Heart left ventricle (tissue), 16 donors: ENCODE results near the gene MALRD1. TPM values are rescaled to one million over a fixed set of nuclear protein-coding genes. Genes with fewer than 3 reads are reported as not detected.

Experiments
- ATAC-seq, 4 donors: fragments of 200-7000 bp; cut with Tn5 transposase; one replicate each; pipeline ENCODE4 v1.9.1; 2020 to 2022; ENCODE audit warnings: moderate library complexity in 4 of 4, mild to moderate bottlenecking in 3 of 4, moderate number of reproducible peaks in 1 of 4
- DNase-seq, 5 donors: peaks; one replicate each; pipeline ENCODE4 v3.0.0-alpha.2; 2020
- H3K27ac ChIP-seq, 12 donors: fragments of 200-600 bp; sonication (generic) in 4 of 12; one replicate each; pipeline versions ENCODE4 v1.5.0 to v1.8.0; 2016 to 2022; ENCODE audit warnings: mild to moderate bottlenecking in 2 of 12
- H3K27me3 ChIP-seq, 9 donors: fragments of 200-600 bp; sonication (generic) in 2 of 9; one replicate each; pipeline versions ENCODE4 v1.5.1 to v1.8.0; 2016 to 2022; ENCODE audit warnings: mild to moderate bottlenecking in 3 of 9
- H3K36me3 ChIP-seq, 9 donors: fragments of 200-600 bp; sonication (generic) in 2 of 9; one replicate each; pipeline versions ENCODE4 v1.5.0 to v1.8.0; 2018 to 2022; ENCODE audit warnings: mild to moderate bottlenecking in 2 of 9
- H3K4me1 ChIP-seq, 12 donors: fragments of 200-600 bp; sonication (generic) in 4 of 12; one replicate each; pipeline versions ENCODE4 v1.5.0 to v1.8.0; 2016 to 2022; ENCODE audit warnings: mild to moderate bottlenecking in 3 of 12
- H3K4me3 ChIP-seq, 12 donors: fragments of 200-600 bp; sonication (generic) in 4 of 12; one replicate each; pipeline versions ENCODE4 v1.5.0 to v1.8.0; 2017 to 2022; ENCODE audit warnings: mild to moderate bottlenecking in 9 of 12, moderate library complexity in 4 of 12
- H3K9me3 ChIP-seq, 12 donors: fragments of 200-600 bp; sonication (generic) in 4 of 12; one replicate each; pipeline versions ENCODE4 v1.5.0 to v1.8.0; 2016 to 2022; ENCODE audit warnings: mild to moderate bottlenecking in 1 of 12
- CTCF ChIP-seq, 12 donors: fragments of 200-600 bp; sonication (generic) in 4 of 12; IDR thresholded peaks; one replicate each; pipeline versions ENCODE4 v1.5.0 to v1.8.0; 2018 to 2022; ENCODE audit warnings: antibody characterized with exemption in 12 of 12, mild to moderate bottlenecking in 5 of 12
- POLR2A ChIP-seq, 2 donors: fragments of 450-650 bp; IDR thresholded peaks; one replicate each; pipeline ENCODE4 v1.6.1; 2017; ENCODE audit warnings: antibody characterized with exemption in 2 of 2, mild to moderate bottlenecking in 2 of 2, moderate library complexity in 2 of 2
- WGBS, 4 donors: extraction: QIAGEN DNeasy Blood & Tissue Kit in 2 of 4; methylation state at CpG; one replicate each; pipeline versions ENCODE4 v1.1.5 to v1.1.7; 2013 to 2018; 5-methylcytosine and 5-hydroxymethylcytosine counted together
- intact Hi-C, 10 donors: fragments of 100-400 bp; cut with DNase I; formaldehyde crosslinking; loops; one replicate each; pipeline versions ENCODE4 v1.11.1 to v1.14.2; 2022
- long read RNA-seq, 3 donors: library from polyadenylated mRNA; unstranded; transcript quantifications; one replicate each; pipeline ENCODE4 v2.0.0, GENCODE V29; 2020 to 2021
- polyA plus RNA-seq, 2 donors: library from polyadenylated mRNA; stranded (reverse); fragments of 200-250 nt; gene quantifications; one replicate each; pipeline ENCODE4 v1.2.3, GENCODE V29; 2013
- total RNA-seq, 9 donors: library from RNA; depleted of rRNA in 2 of 9; stranded (reverse); fragments of >200 nt in 2 of 9; fragmentation: NEBNext Ultra II Directional in 3 of 9; extraction: Animal tissue kit (Norgen Biotek cat#: 25700) in 3 of 9; gene quantifications; one replicate each; pipeline versions ENCODE4 v1.1.0 to v1.2.4, GENCODE V29; 2016 to 2023
- donor health status: ischemic (EF 13 %, LVEDD 7.1; RV severe dilation, severe dysfunction).
- donor health status: healthy with polysubstance abuse.
- donor health status: DM: no; HTN: yes; CAD: no.
- donor health status: DM: no; HTN: no; CAD: no.
- donor health status: ischemic (EF 25% LVEDD 6.9; RV normal size, moderate dysfunction).
- donor health status: ischemic (EF 25% LVEDD 5.7; RV mildly dilated, moderate dysfunction).
- donor health status: healthy.
- donor health status: DM: yes; HTN: yes; CAD: no.
- donor health status: ischemic (EF 35%, LVEDD 5.7; RV mildly dilated, moderate dysfunction).
- donor health status: nonischemic (EF 11% LVEDD 7.7; RV severe dilation, severe dysfunction).
- donor health status: DM: yes; HTN: yes; CAD: no.
- donor health status: PGD.
- donor health status: ischemic (EF 29% LVEDD 5.4; RV normal size, mild dysfunction).
- donor health status: nonischemic (EF 23%, LVEDD 6.1; RV moderate dilation, normal function).

Gene MALRD1
- total RNA-seq (1 to 10 TPM in 1 of 9 donors, under 1 TPM in 7, not detected in 1; 0.12 to 1.1 (median 0.40) TPM), polyA plus RNA-seq (under 1 TPM; 0.19 TPM)
- long read RNA-seq, donor 1, partial matches to known transcripts: 0 of 1 reads
- long read RNA-seq, donor 1, other reads (novel, unspliced or antisense): 1 of 1 reads
- long read RNA-seq, donor 2: 0 reads
- long read RNA-seq, donor 3: 0 reads

- intact Hi-C loops: no loop called here
- H3K36me3 ChIP-seq: no peaks in the 10 kb centered on the region
- no peak within 1 kb of the TSS for H3K4me3 ChIP-seq
- ATAC-seq: no peak
- TF ChIP-seq POLR2A (IDR thresholded peaks at IDR 0.05): no peak
- TF ChIP-seq CTCF (IDR thresholded peaks at IDR 0.05): no peak
- no peak for DNase-seq
- H3K27ac ChIP-seq: no peak within 1 kb of the TSS
- H3K27me3 ChIP-seq: no peaks in the 10 kb centered on the region
- 85 to 96% (median 93%) methylated on average over 1 of the region's 1 CpG for WGBS, 4 donors
- peaks cover 0 to 2% (median 0%) of the 10 kb centered on the region in 12 donors for H3K9me3 ChIP-seq
- no peaks in the 10 kb centered on the region for H3K4me1 ChIP-seq
Measured at GRCh38 chr10:19048489-19048888, at the start of gene MALRD1. Gene MALRD1 (plus strand): TSS chr10:19048801. CDS start chr10:19048939, 138 bp downstream.

GRCh38 chr10:19003341-19003740 lies 45.3 kb upstream of the MALRD1 start:
- TF ChIP-seq POLR2A (IDR thresholded peaks at IDR 0.05): no peak
- TF ChIP-seq CTCF (IDR thresholded peaks at IDR 0.05): no peak
- Histone ChIP-seq H3K4me3 (no peak overlapping the region), H3K27me3 (no peaks in the 10 kb centered on the region), H3K9me3 (peaks cover 0 to 10% (median 0%) of the 10 kb centered on the region in 12 donors), H3K36me3 (no peaks in the 10 kb centered on the region), H3K27ac (peak overlapping the region in 4 of 12 donors; percentile 22 to 42 (median 33)), H3K4me1 (peaks cover 0 to 5% (median 0%) of the 10 kb centered on the region in 12 donors)
- ATAC-seq: peak; percentile 47 to 92 (median 60)
- whole genome bisulfite sequencing, 4 donors: 32 to 56% (median 39%) methylated on average over 3 of the region's 3 CpGs
- peak in 4 of 5 donors; percentile 26 to 46 (median 34) for DNase-seq
- intact Hi-C loops: no loop called here

- no peaks in the 10 kb centered on the region for H3K36me3 ChIP-seq
- WGBS, 4 donors: 91 to 98% (median 95%) methylated on average over 2 of the region's 2 CpGs
- no peak for ATAC-seq
- intact Hi-C loops: no loop called here
- no peak overlapping the region for H3K27ac ChIP-seq
- no peaks in the 10 kb centered on the region for H3K4me1 ChIP-seq
- TF ChIP-seq CTCF (IDR thresholded peaks at IDR 0.05) (no peak), POLR2A (IDR thresholded peaks at IDR 0.05) (no peak)
- H3K27me3 ChIP-seq: no peaks in the 10 kb centered on the region
- no peak overlapping the region for H3K4me3 ChIP-seq
- peaks cover 0 to 16% (median 2%) of the 10 kb centered on the region in 12 donors for H3K9me3 ChIP-seq
- no peak for DNase-seq
Measured at GRCh38 chr10:19012111-19012510, 36.5 kb upstream of the MALRD1 start.

DNA sequence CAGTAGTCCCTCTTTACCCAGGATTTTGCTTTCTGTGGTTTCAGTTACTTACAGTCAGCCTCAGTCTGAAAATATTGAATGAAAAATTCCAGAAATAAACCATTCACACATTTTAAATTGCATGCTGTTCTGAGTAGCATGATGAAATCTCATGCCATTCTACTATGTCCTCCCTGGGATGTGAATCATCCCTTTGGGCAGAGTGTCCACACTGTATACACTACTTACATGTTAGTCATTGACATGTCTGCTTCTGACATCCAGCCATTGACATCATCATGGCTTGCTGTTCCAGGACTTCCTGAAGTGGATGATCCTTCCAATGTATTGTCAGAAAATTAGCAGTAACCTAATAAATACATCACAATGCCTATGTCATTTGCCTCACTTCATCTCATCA lies 34.6 kb upstream of the MALRD1 start:
- H3K9me3 ChIP-seq: peaks cover 0 to 16% (median 2%) of the 10 kb centered on the region in 12 donors
- ATAC-seq (no peak), DNase-seq (no peak)
- intact Hi-C loops: no loop called here
- H3K4me1 ChIP-seq: no peaks in the 10 kb centered on the region
- H3K36me3 ChIP-seq: no peaks in the 10 kb centered on the region
- H3K27ac ChIP-seq: no peak overlapping the region
- TF ChIP-seq CTCF (IDR thresholded peaks at IDR 0.05) (no peak), POLR2A (IDR thresholded peaks at IDR 0.05) (no peak)
- H3K4me3 ChIP-seq: no peak overlapping the region
- no peaks in the 10 kb centered on the region for H3K27me3 ChIP-seq
